ENCODE results near the gene GPR42. TPM values are rescaled to one million over a fixed set of nuclear protein-coding genes. Genes with fewer than 3 reads are reported as not detected.

The GPR42 gene
- total RNA-seq, 1 experiment from 2014 or later: not detected

DNA sequence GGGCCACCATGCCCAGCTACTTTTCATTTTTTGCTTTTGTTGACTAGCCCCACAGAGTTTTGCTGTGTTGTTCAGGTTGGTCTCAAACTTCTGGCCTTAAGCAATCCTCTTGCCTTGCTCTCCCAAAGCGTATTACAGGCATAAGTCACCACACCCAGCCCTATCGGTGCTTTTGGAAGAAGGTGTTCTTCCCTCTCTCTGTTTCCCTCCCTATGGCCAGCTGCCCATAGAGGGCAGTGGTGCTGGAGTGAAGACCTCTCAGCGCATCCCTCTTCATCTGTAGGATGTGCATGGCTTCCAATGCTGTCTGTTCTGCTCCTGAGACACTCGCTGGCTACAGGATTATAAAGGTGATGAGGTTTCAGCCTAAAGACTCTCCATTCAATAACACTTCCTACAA, 43.2 kb upstream of the GPR42 start:
- POLR2A ChIA-PET (ENCODE audit: low non-redundant PET): no interaction called here
- no peak for TF ChIP-seq EZH2 (IDR thresholded peaks at IDR 0.05; ENCODE audit: borderline replicate concordance, low read depth, low read length, poor library complexity, severe bottlenecking)
- TF ChIP-seq, protein P1, sequence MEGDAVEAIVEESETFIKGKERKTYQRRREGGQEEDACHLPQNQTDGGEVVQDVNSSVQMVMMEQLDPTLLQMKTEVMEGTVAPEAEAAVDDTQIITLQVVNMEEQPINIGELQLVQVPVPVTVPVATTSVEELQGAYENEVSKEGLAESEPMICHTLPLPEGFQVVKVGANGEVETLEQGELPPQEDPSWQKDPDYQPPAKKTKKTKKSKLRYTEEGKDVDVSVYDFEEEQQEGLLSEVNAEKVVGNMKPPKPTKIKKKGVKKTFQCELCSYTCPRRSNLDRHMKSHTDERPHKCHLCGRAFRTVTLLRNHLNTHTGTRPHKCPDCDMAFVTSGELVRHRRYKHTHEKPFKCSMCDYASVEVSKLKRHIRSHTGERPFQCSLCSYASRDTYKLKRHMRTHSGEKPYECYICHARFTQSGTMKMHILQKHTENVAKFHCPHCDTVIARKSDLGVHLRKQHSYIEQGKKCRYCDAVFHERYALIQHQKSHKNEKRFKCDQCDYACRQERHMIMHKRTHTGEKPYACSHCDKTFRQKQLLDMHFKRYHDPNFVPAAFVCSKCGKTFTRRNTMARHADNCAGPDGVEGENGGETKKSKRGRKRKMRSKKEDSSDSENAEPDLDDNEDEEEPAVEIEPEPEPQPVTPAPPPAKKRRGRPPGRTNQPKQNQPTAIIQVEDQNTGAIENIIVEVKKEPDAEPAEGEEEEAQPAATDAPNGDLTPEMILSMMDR (conservative IDR thresholded peaks at IDR 0.05; ENCODE audit: low read depth, low read length): peak; percentile 28
- CTCF ChIA-PET: no interaction called here
- H3K4me1 ChIP-seq (ENCODE audit: insufficient read depth, low read length, poor library complexity, severe bottlenecking): no peaks in the 10 kb centered on the region
- H3K27me3 ChIP-seq (replicated peaks; ENCODE audit: insufficient read depth, low read depth, low read length, poor library complexity): peaks cover 9% of the 10 kb centered on the region
- no peak overlapping the region for H3K4me3 ChIP-seq (ENCODE audit: low read depth, low read length, poor library complexity, severe bottlenecking)
- H3K36me3 ChIP-seq (ENCODE audit: insufficient read depth, low read length, poor library complexity, severe bottlenecking): no peaks in the 10 kb centered on the region
- H3K27ac ChIP-seq (ENCODE audit: low read depth, low read length, poor library complexity, severe bottlenecking): no peak overlapping the region
- no peak for DNase-seq (ENCODE audit: low spot score)
- intact Hi-C loops (cut with micrococcal nuclease; ENCODE audit: unreplicated experiment): no loop called here
- no TSS peak for BruUV-seq (replicated peaks)
- no peaks in the 10 kb centered on the region for H3K9me3 ChIP-seq (ENCODE audit: low read depth, low read length, poor library complexity, severe bottlenecking)

DNA sequence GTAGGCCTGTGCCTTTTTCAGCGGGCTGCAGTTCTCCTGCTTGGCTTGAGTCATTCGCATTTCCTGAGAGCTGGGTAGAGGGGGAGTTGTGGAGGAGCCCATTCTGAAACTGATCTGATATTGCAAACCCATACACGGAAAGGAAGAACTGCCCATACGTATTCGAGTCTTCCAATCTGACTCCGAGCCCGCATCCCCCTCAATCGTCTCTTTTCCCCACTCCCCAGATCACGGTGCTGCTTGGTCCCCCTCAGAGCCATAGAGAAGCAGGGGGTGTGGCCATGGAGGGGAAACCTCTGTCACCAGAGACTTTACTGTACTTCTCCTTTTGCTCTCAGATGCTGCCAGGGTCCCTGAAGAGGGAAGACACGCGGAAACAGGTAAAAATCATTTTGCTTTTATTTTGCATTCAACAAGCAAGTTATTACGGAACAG, 42.0 kb upstream of the GPR42 start, which contains the start of gene CD22:
Gene CD22 (plus strand): TSS at position 337 of the 435 bp plus-strand sequence. CDS start 2,854 bp downstream, outside the sequence.
- POLR2A ChIA-PET (ENCODE audit: low non-redundant PET): no interaction called here
- H3K4me1 ChIP-seq (ENCODE audit: insufficient read depth, low read length, poor library complexity, severe bottlenecking): no peaks in the 10 kb centered on the region
- H3K4me3 ChIP-seq (ENCODE audit: low read depth, low read length, poor library complexity, severe bottlenecking): no peak within 1 kb of the TSS
- H3K9me3 ChIP-seq (ENCODE audit: low read depth, low read length, poor library complexity, severe bottlenecking): no peaks in the 10 kb centered on the region
- no peak for DNase-seq (ENCODE audit: low spot score)
- no peaks in the 10 kb centered on the region for H3K36me3 ChIP-seq (ENCODE audit: insufficient read depth, low read length, poor library complexity, severe bottlenecking)
- intact Hi-C loops (cut with micrococcal nuclease; ENCODE audit: unreplicated experiment): no loop called here
- TF ChIP-seq, protein P1 (conservative IDR thresholded peaks at IDR 0.05; ENCODE audit: low read depth, low read length): no peak
- no peak for TF ChIP-seq EZH2 (IDR thresholded peaks at IDR 0.05; ENCODE audit: borderline replicate concordance, low read depth, low read length, poor library complexity, severe bottlenecking)
- CTCF ChIA-PET: no interaction called here
- no TSS peak for BruUV-seq (replicated peaks)
- H3K27me3 ChIP-seq (replicated peaks; ENCODE audit: insufficient read depth, low read depth, low read length, poor library complexity): peaks cover 10% of the 10 kb centered on the region
- no peak within 1 kb of the TSS for H3K27ac ChIP-seq (ENCODE audit: low read depth, low read length, poor library complexity, severe bottlenecking)

DNA sequence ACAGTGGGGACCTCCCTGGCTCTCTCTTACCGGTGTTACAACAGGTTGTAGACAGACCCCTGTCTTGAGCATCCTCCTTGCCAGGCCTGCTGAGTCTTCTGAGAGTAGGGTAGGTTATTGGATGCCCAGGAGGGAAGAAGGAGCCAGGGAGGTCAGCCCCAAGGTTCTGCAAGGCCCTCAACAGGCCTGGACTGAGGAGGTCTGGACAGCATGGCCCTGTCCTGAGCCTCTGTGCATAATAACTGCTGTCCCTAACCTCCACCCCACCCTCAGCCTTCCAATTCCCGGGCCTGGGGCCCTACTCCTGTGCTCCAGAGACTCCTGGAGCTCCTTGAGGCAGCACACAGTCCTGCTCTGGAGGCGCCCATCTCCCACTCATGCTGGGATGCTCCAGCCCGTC, 41.5 kb upstream of the GPR42 start:
- POLR2A ChIA-PET (ENCODE audit: low non-redundant PET): no interaction called here
- no peaks in the 10 kb centered on the region for H3K4me1 ChIP-seq (ENCODE audit: insufficient read depth, low read length, poor library complexity, severe bottlenecking)
- CTCF ChIA-PET: no interaction called here
- no peak for TF ChIP-seq EZH2 (IDR thresholded peaks at IDR 0.05; ENCODE audit: borderline replicate concordance, low read depth, low read length, poor library complexity, severe bottlenecking)
- TF ChIP-seq, protein P1 (conservative IDR thresholded peaks at IDR 0.05; ENCODE audit: low read depth, low read length): no peak
- H3K27me3 ChIP-seq (replicated peaks; ENCODE audit: insufficient read depth, low read depth, low read length, poor library complexity): peaks cover 10% of the 10 kb centered on the region
- no peaks in the 10 kb centered on the region for H3K36me3 ChIP-seq (ENCODE audit: insufficient read depth, low read length, poor library complexity, severe bottlenecking)
- no peak overlapping the region for H3K4me3 ChIP-seq (ENCODE audit: low read depth, low read length, poor library complexity, severe bottlenecking)
- no peak overlapping the region for H3K27ac ChIP-seq (ENCODE audit: low read depth, low read length, poor library complexity, severe bottlenecking)
- intact Hi-C loops (cut with micrococcal nuclease; ENCODE audit: unreplicated experiment): no loop called here
- no TSS peak for BruUV-seq (replicated peaks)
- no peaks in the 10 kb centered on the region for H3K9me3 ChIP-seq (ENCODE audit: low read depth, low read length, poor library complexity, severe bottlenecking)
- DNase-seq (ENCODE audit: low spot score): no peak
